ENCODE data around the gene ITK. TPM values are rescaled to one million over a fixed set of nuclear protein-coding genes. Genes with fewer than 3 reads are reported as not detected.

ITK gene
- total and polyA plus RNA-seq, 12 donors, result 0.22 to 2.7 (median 0.92) TPM; not detected in 1

DNA sequence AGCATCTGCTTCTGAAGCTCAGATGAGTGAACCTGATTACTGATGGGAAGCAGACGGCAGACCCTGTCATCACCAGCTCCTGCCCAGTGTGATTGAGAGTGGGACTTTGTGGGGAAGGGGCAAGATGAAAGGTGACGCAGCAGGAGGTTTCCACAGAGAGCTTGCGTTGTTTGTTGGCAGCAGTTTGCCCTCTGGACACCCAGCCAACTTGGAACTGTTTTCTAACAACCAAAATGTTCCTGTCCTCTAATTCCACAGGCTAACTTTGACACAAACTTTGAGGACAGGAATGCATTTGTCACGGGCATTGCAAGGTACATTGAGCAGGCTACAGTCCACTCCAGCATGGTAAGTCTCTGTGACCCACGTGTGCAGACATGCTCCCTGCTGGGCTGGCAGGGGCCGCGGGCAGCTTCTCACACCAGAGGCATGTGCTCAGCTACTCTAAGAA is 106.1 kb downstream of the ITK start:
- 62 to 78% (median 74%) methylated on average over 6 to 7 of the region's 7 CpGs for WGBS, 4 donors
- H3K27ac ChIP-seq, result peak overlapping the region in 1 of 5 donors; percentile 36
- TF ChIP-seq, protein P1, sequence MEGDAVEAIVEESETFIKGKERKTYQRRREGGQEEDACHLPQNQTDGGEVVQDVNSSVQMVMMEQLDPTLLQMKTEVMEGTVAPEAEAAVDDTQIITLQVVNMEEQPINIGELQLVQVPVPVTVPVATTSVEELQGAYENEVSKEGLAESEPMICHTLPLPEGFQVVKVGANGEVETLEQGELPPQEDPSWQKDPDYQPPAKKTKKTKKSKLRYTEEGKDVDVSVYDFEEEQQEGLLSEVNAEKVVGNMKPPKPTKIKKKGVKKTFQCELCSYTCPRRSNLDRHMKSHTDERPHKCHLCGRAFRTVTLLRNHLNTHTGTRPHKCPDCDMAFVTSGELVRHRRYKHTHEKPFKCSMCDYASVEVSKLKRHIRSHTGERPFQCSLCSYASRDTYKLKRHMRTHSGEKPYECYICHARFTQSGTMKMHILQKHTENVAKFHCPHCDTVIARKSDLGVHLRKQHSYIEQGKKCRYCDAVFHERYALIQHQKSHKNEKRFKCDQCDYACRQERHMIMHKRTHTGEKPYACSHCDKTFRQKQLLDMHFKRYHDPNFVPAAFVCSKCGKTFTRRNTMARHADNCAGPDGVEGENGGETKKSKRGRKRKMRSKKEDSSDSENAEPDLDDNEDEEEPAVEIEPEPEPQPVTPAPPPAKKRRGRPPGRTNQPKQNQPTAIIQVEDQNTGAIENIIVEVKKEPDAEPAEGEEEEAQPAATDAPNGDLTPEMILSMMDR (IDR thresholded peaks at IDR 0.05), result no peak
- TF ChIP-seq POLR2A (IDR thresholded peaks at IDR 0.05), result no peak

GRCh38 chr5:157288405-157289163 is 107.9 kb downstream of the ITK start:
- intact Hi-C loops (cut with DNase I), result no loop called here
- TF ChIP-seq POLR2A (IDR thresholded peaks at IDR 0.05), result no peak
- TF ChIP-seq, protein P1 (IDR thresholded peaks at IDR 0.05), result no peak
- Histone ChIP-seq H3K9me3 (replicated peaks in 1 of 3) (no peaks in the 10 kb centered on the region), H3K4me1 (replicated peaks in 1 of 2) (peaks cover 0 to 21% of the 10 kb centered on the region in 2 donors), H3K36me3 (replicated peaks in 1 of 2) (no peaks in the 10 kb centered on the region), H3K4me3 (no peak overlapping the region), H3K27me3 (no peaks in the 10 kb centered on the region), H3K27ac (peak overlapping the region in 1 of 5 donors; percentile 45)
- WGBS, 4 donors, result 45 to 58% (median 52%) methylated on average over 4 of the region's 4 CpGs
- no peak for DNase-seq

More for the DNA sequence above, 106.1 kb downstream of the ITK start:
- intact Hi-C loops (cut with DNase I), result no loop called here
- Histone ChIP-seq H3K4me1 (replicated peaks in 1 of 2) (peaks cover 0 to 21% of the 10 kb centered on the region in 2 donors), H3K36me3 (replicated peaks in 1 of 2) (no peaks in the 10 kb centered on the region), H3K27me3 (no peaks in the 10 kb centered on the region), H3K9me3 (replicated peaks in 1 of 3) (no peaks in the 10 kb centered on the region), H3K4me3 (no peak overlapping the region)
- DNase-seq, result peak in 1 of 7 donors; percentile 32

DNA sequence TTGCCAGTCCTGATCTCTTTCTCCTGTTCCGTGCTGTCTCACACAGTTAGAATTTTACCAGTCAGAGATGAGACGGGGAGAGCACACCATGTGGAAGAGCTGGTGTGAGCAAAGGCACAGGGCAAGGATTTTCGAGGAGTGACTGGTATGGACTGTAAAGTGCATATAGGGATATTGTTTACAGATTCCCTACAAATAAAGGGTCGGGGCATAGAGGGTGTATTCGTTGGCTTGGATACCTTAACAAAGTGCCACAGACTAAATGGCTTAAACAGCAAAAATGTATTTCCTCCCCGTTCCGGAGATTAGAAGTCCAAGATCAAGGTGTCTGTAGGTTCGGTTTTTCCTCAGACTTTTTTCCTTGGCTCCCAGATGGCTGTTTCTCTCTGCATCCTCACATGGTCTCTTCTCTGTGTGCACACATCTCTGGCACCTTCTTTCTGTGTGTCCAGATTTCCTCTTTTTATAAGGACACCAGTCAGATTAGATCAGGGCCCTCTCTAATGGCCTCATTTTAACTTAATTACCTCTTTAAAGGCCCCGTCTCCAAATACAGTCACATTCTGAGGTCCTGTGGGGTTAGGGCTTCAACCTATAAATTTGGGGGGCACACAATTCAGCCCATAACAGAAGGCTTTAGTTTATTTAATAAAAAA is 108.7 kb downstream of the ITK start:
- DNase-seq, result no peak
- 87 to 90% (median 88%) methylated on average over 9 of the region's 9 CpGs for WGBS, 4 donors
- no peak overlapping the region for H3K4me3 ChIP-seq

More for the DNA sequence above, 108.7 kb downstream of the ITK start:
- Histone ChIP-seq H3K9me3 (replicated peaks in 1 of 3) (no peaks in the 10 kb centered on the region), H3K27me3 (no peaks in the 10 kb centered on the region), H3K36me3 (replicated peaks in 1 of 2) (no peaks in the 10 kb centered on the region), H3K27ac (peak overlapping the region in 2 of 5 donors; percentile 24 to 45), H3K4me1 (replicated peaks in 1 of 2) (peaks cover 0 to 17% of the 10 kb centered on the region in 2 donors)
- TF ChIP-seq, protein P1 (IDR thresholded peaks at IDR 0.05), result no peak
- TF ChIP-seq POLR2A (IDR thresholded peaks at IDR 0.05), result no peak
- intact Hi-C loops (cut with DNase I), result no loop called here

Measured in adrenal gland (tissue), 12 donors.